Vagina (tissue), 2 donors: ENCODE results near the gene PLXNA3. TPM values are rescaled to one million over a fixed set of nuclear protein-coding genes. Genes with fewer than 3 reads are reported as not detected.
A peak's percentile ranks its signal among the peaks of the same experiment; 100 is the strongest.

Source experiments
- DNase-seq, 2 donors: peaks; one replicate each; pipeline ENCODE4 v3.0.0-alpha.2; 2017; ENCODE audit errors: extremely low spot score in 2 of 2
- H3K27ac ChIP-seq: fragments of 200-600 bp; sonication (generic); one replicate; pipeline ENCODE4 v1.5.1; 2019
- H3K27me3 ChIP-seq: fragments of 200-600 bp; sonication (generic); one replicate; pipeline ENCODE4 v1.5.1; 2019
- H3K36me3 ChIP-seq, 2 donors: fragments of 200-600 bp; sonication (generic); one replicate each; pipeline ENCODE4 v1.5.1; 2017 to 2019
- H3K4me1 ChIP-seq: fragments of 200-600 bp; sonication (generic); one replicate; pipeline ENCODE4 v1.5.1; 2019
- H3K4me3 ChIP-seq, 2 donors: fragments of 200-600 bp; sonication (generic); 1 replicate in 1 of 2; 2 replicates in 1 of 2; pipeline ENCODE4 v1.5.1; 2016 to 2019
- H3K9me3 ChIP-seq: fragments of 200-600 bp; sonication (generic); one replicate; pipeline ENCODE4 v1.5.1; 2019
- CTCF ChIP-seq, 3 experiments: fragments of 450-650 bp in 2 of 3; fragments of 200-600 bp in 1 of 3; sonication (generic) in 1 of 3; IDR thresholded peaks; one replicate each; pipeline ENCODE4 v1.5.1; 2017 to 2019; ENCODE audit warnings: antibody characterized with exemption in 3 of 3, mild to moderate bottlenecking in 2 of 3, moderate library complexity in 2 of 3
- POLR2A ChIP-seq, 2 donors: fragments of 450-650 bp; IDR thresholded peaks; one replicate each; pipeline ENCODE4 v1.6.1; 2017; ENCODE audit warnings: antibody characterized with exemption in 2 of 2, mild to moderate bottlenecking in 2 of 2, moderate library complexity in 2 of 2
- POLR2AphosphoS5 ChIP-seq, 2 donors: sonication (generic); formaldehyde crosslinking; IDR thresholded peaks; one replicate each; pipeline ENCODE4 v1.9.0; 2017; ENCODE audit warnings: antibody characterized with exemption in 2 of 2, mild to moderate bottlenecking in 2 of 2, low read depth in 1 of 2; ENCODE audit not compliant: insufficient read depth in 1 of 2
- intact Hi-C: fragments of 100-400 bp; cut with DNase I; formaldehyde crosslinking; loops from one replicate; pipeline ENCODE4 v1.15.1; 2023
- total RNA-seq: library from RNA; depleted of rRNA; stranded (reverse); fragments of >200 nt; gene quantifications from one replicate; pipeline ENCODE4 v1.2.3, GENCODE V29; 2016

The PLXNA3 gene
- total RNA-seq, 1 donor from 2014 or later = 20.1 TPM

GRCh38 chrX:154420402-154420756 lies 37.7 kb upstream of the PLXNA3 start:
- no peak for DNase-seq
- H3K4me3 ChIP-seq = no peak overlapping the region
- no peaks in the 10 kb centered on the region for H3K9me3 ChIP-seq
- no peak for TF ChIP-seq POLR2AphosphoS5 (IDR thresholded peaks at IDR 0.05; ENCODE audit: insufficient read depth in 1 of 2, low read depth in 1 of 2)
- no peak for TF ChIP-seq CTCF (IDR thresholded peaks at IDR 0.05)
- TF ChIP-seq POLR2A (IDR thresholded peaks at IDR 0.05) = no peak
- no peaks in the 10 kb centered on the region for H3K36me3 ChIP-seq
- H3K27ac ChIP-seq = no peak overlapping the region
- no peaks in the 10 kb centered on the region for H3K27me3 ChIP-seq
- no peaks in the 10 kb centered on the region for H3K4me1 ChIP-seq
- intact Hi-C loops = no loop called here

GRCh38 chrX:154426916-154427770 lies 30.9 kb upstream of the PLXNA3 start:
- Histone ChIP-seq H3K4me3 (no peak overlapping the region), H3K4me1 (peaks cover 6% of the 10 kb centered on the region), H3K36me3 (no peaks in the 10 kb centered on the region), H3K27me3 (no peaks in the 10 kb centered on the region), H3K27ac (no peak overlapping the region), H3K9me3 (no peaks in the 10 kb centered on the region)
- intact Hi-C loops = no loop called here
- TF ChIP-seq POLR2A (IDR thresholded peaks at IDR 0.05) (no peak), POLR2AphosphoS5 (IDR thresholded peaks at IDR 0.05; ENCODE audit: insufficient read depth in 1 of 2, low read depth in 1 of 2) (no peak), CTCF (IDR thresholded peaks at IDR 0.05) (no peak)
- no peak for DNase-seq

- Histone ChIP-seq H3K4me1 (peaks cover 6% of the 10 kb centered on the region), H3K36me3 (peaks cover 0 to 4% of the 10 kb centered on the region in 2 donors), H3K27me3 (no peaks in the 10 kb centered on the region), H3K27ac (peak within 1 kb of the TSS; percentile 88), H3K4me3 (peak within 1 kb of the TSS; percentile 48 to 77), H3K9me3 (no peaks in the 10 kb centered on the region)
- DNase-seq = no peak
- intact Hi-C loops = no loop called here
- TF ChIP-seq CTCF (IDR thresholded peaks at IDR 0.05) = no peak
- TF ChIP-seq POLR2AphosphoS5 (IDR thresholded peaks at IDR 0.05; ENCODE audit: insufficient read depth in 1 of 2, low read depth in 1 of 2) = peak; percentile 82 to 84
- TF ChIP-seq POLR2A (IDR thresholded peaks at IDR 0.05) = peak in 1 of 2 donors; percentile 49
These were observed 29.6 kb upstream of the PLXNA3 start, which contains the start of gene ATP6AP1 for GRCh38 chrX:154428176-154429171. Gene ATP6AP1, plus strand, starts transcription at chrX:154428677. Its CDS starts 16 bp downstream, at chrX:154428693.

- intact Hi-C loops = no loop called here
- Histone ChIP-seq H3K36me3 (peaks cover 0 to 4% of the 10 kb centered on the region in 2 donors), H3K9me3 (no peaks in the 10 kb centered on the region), H3K27me3 (no peaks in the 10 kb centered on the region), H3K4me1 (peaks cover 6% of the 10 kb centered on the region), H3K4me3 (peak overlapping the region; percentile 48 to 77), H3K27ac (no peak overlapping the region)
- TF ChIP-seq POLR2A (IDR thresholded peaks at IDR 0.05) (no peak), CTCF (IDR thresholded peaks at IDR 0.05) (no peak), POLR2AphosphoS5 (IDR thresholded peaks at IDR 0.05; ENCODE audit: insufficient read depth in 1 of 2, low read depth in 1 of 2) (no peak)
- DNase-seq = no peak
These were observed 28.4 kb upstream of the PLXNA3 start for GRCh38 chrX:154429711-154430110.
